Sciatic nerve (tissue), 1 donor: Measurements from ENCODE around the gene UBTFL1. TPM values are rescaled to one million over a fixed set of nuclear protein-coding genes. Genes with fewer than 3 reads are reported as not detected.

Experiments used
- total RNA-seq: library from RNA; stranded (reverse); fragmentation: NEBNext Ultra II Directional; extraction: Animal tissue kit (Norgen Biotek cat#: 25700); gene quantifications from one replicate; pipeline ENCODE4 v1.2.1, GENCODE V29; 2021
- donor health status: DM: no; HTN: no; CAD: no.

UBTFL1 gene
- total RNA-seq, 1 donor from 2014 or later = not detected

Other genes starting within 250 kb of the UBTFL1 start
- not detected for gene TRIM64B, start 207.5 kb upstream of the UBTFL1 start, total RNA-seq
- gene TRIM49D1, start 163.7 kb upstream of the UBTFL1 start, total RNA-seq = not detected
- gene TRIM49D2, start 161.9 kb upstream of the UBTFL1 start, total RNA-seq = not detected
- not detected for gene TRIM64, start 119.9 kb upstream of the UBTFL1 start, total RNA-seq
- gene TRIM49C, start 54.8 kb upstream of the UBTFL1 start, total RNA-seq = not detected
- 12.5 TPM for gene NAALAD2, start 48.7 kb downstream of the UBTFL1 start, total RNA-seq
- gene CHORDC1, start 137.1 kb downstream of the UBTFL1 start, total RNA-seq = 44.5 TPM